Measurements from ENCODE around the gene ZNF679. TPM values are rescaled to one million over a fixed set of nuclear protein-coding genes. Genes with fewer than 3 reads are reported as not detected.

The ZNF679 gene
- total RNA-seq, 1 experiment from 2014 or later = not detected

DNA sequence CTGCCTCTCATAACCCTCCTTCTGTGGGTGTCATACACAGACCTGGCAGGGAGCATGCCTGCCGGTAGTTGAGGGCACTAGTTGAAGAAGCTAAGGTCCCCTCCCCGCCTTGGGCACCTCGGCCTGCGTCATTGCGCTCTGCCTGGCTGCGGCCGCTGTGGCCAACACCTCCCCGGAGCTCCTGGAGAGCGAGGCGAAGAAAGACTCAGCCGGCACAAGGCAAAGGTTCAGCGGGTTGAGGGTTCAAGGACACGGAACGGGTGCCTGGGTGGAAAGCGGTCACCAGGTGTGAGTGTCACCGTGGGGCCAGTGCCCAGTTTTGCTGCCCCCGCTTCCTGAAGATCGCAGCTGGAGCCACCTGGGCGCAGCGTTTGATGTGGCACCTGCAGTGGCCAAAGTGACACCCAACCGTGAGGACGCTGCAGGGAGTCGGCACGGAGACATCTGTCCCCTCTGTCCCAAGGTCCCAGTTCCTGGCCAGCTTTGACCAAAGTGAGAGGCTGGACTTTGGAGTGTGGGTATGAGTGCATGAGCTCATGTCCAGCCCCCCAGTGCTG, 36.0 kb upstream of the ZNF679 start:
- Mint-ChIP-seq H3K4me3 (no peak overlapping the region), H3K27me3 (ENCODE audit: low read depth) (no peaks in the 10 kb centered on the region; the same call in 1 of the 2 replicates), H3K9me3 (peaks cover 61% of the 10 kb centered on the region), H3K27ac (no peak overlapping the region), H3K4me1 (no peaks in the 10 kb centered on the region), H3K36me3 (peaks cover 50% of the 10 kb centered on the region)
- DNase-seq (ENCODE audit: low spot score) (no peak), ATAC-seq (no peak)
- ChIA-PET POLR2A (no interaction called here), CTCF (no interaction called here)
- TF ChIP-seq, protein P1, sequence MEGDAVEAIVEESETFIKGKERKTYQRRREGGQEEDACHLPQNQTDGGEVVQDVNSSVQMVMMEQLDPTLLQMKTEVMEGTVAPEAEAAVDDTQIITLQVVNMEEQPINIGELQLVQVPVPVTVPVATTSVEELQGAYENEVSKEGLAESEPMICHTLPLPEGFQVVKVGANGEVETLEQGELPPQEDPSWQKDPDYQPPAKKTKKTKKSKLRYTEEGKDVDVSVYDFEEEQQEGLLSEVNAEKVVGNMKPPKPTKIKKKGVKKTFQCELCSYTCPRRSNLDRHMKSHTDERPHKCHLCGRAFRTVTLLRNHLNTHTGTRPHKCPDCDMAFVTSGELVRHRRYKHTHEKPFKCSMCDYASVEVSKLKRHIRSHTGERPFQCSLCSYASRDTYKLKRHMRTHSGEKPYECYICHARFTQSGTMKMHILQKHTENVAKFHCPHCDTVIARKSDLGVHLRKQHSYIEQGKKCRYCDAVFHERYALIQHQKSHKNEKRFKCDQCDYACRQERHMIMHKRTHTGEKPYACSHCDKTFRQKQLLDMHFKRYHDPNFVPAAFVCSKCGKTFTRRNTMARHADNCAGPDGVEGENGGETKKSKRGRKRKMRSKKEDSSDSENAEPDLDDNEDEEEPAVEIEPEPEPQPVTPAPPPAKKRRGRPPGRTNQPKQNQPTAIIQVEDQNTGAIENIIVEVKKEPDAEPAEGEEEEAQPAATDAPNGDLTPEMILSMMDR (IDR thresholded peaks at IDR 0.05) = no peak
- TF ChIP-seq NFATC4 (CRISPR knock-in tag; IDR thresholded peaks at IDR 0.05) (no peak), SP1 (CRISPR knock-in tag; conservative IDR thresholded peaks at IDR 0.05) (no peak), JAZF1 (CRISPR knock-in tag; IDR thresholded peaks at IDR 0.05) (no peak), CBFB (CRISPR knock-in tag; IDR thresholded peaks at IDR 0.05; ENCODE audit: low read depth) (no peak), ZNF263 (CRISPR knock-in tag; IDR thresholded peaks at IDR 0.05; ENCODE audit: low read depth) (no peak), TEAD4 (CRISPR knock-in tag; IDR thresholded peaks at IDR 0.05) (no peak), OVOL2 (CRISPR knock-in tag; IDR thresholded peaks at IDR 0.05; ENCODE audit: borderline replicate concordance) (no peak), NR3C1 (CRISPR knock-in tag; conservative IDR thresholded peaks at IDR 0.05; ENCODE audit: low read depth) (no peak), PRRX2 (CRISPR knock-in tag; IDR thresholded peaks at IDR 0.05) (no peak), GTF2I (CRISPR knock-in tag; conservative IDR thresholded peaks at IDR 0.05) (no peak)
- TF ChIP-seq, protein P2, sequence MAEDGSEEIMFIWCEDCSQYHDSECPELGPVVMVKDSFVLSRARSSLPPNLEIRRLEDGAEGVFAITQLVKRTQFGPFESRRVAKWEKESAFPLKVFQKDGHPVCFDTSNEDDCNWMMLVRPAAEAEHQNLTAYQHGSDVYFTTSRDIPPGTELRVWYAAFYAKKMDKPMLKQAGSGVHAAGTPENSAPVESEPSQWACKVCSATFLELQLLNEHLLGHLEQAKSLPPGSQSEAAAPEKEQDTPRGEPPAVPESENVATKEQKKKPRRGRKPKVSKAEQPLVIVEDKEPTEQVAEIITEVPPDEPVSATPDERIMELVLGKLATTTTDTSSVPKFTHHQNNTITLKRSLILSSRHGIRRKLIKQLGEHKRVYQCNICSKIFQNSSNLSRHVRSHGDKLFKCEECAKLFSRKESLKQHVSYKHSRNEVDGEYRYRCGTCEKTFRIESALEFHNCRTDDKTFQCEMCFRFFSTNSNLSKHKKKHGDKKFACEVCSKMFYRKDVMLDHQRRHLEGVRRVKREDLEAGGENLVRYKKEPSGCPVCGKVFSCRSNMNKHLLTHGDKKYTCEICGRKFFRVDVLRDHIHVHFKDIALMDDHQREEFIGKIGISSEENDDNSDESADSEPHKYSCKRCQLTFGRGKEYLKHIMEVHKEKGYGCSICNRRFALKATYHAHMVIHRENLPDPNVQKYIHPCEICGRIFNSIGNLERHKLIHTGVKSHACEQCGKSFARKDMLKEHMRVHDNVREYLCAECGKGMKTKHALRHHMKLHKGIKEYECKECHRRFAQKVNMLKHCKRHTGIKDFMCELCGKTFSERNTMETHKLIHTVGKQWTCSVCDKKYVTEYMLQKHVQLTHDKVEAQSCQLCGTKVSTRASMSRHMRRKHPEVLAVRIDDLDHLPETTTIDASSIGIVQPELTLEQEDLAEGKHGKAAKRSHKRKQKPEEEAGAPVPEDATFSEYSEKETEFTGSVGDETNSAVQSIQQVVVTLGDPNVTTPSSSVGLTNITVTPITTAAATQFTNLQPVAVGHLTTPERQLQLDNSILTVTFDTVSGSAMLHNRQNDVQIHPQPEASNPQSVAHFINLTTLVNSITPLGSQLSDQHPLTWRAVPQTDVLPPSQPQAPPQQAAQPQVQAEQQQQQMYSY (CRISPR knock-in tag; IDR thresholded peaks at IDR 0.05) = no peak
- TF ChIP-seq, protein P3, sequence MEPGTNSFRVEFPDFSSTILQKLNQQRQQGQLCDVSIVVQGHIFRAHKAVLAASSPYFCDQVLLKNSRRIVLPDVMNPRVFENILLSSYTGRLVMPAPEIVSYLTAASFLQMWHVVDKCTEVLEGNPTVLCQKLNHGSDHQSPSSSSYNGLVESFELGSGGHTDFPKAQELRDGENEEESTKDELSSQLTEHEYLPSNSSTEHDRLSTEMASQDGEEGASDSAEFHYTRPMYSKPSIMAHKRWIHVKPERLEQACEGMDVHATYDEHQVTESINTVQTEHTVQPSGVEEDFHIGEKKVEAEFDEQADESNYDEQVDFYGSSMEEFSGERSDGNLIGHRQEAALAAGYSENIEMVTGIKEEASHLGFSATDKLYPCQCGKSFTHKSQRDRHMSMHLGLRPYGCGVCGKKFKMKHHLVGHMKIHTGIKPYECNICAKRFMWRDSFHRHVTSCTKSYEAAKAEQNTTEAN (CRISPR knock-in tag; IDR thresholded peaks at IDR 0.05) = no peak
- TF ChIP-seq, protein P4, sequence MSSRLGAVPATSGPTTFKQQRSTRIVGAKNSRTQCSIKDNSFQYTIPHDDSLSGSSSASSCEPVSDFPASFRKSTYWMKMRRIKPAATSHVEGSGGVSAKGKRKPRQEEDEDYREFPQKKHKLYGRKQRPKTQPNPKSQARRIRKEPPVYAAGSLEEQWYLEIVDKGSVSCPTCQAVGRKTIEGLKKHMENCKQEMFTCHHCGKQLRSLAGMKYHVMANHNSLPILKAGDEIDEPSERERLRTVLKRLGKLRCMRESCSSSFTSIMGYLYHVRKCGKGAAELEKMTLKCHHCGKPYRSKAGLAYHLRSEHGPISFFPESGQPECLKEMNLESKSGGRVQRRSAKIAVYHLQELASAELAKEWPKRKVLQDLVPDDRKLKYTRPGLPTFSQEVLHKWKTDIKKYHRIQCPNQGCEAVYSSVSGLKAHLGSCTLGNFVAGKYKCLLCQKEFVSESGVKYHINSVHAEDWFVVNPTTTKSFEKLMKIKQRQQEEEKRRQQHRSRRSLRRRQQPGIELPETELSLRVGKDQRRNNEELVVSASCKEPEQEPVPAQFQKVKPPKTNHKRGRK (CRISPR knock-in tag; IDR thresholded peaks at IDR 0.05; ENCODE audit: borderline replicate concordance) = no peak

DNA sequence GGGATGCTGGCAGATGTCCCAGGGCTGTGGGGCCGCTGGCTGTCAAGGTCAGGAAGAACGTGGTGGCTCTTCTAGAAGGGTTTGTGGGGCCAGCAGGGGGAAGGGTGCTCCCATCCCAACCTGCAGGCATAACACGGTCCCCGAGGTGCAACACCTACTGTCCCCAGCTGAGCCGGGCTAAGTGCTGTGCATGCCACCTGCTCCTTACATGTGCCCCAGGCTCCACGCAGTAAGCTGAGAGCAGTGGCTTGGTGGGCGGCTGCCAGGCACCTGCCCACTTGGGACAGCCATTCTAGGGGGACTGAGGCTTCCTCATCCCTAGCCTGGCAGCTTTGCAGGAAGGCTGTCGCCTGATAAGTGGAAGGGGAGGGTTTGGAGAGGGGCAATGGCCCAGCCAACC, 35.5 kb upstream of the ZNF679 start:
- Mint-ChIP-seq H3K27me3 (ENCODE audit: low read depth) (no peaks in the 10 kb centered on the region; the same call in 1 of the 2 replicates), H3K4me3 (no peak overlapping the region), H3K36me3 (peaks cover 48% of the 10 kb centered on the region), H3K9me3 (peaks cover 57% of the 10 kb centered on the region), H3K27ac (no peak overlapping the region), H3K4me1 (no peaks in the 10 kb centered on the region)
- no peak for DNase-seq (ENCODE audit: low spot score)
- POLR2A ChIA-PET = no interaction called here
- no peak for ATAC-seq
- CTCF ChIA-PET = no interaction called here
- TF ChIP-seq ZNF423 (CRISPR knock-in tag; IDR thresholded peaks at IDR 0.05) (no peak), ESRRA (CRISPR knock-in tag; IDR thresholded peaks at IDR 0.05; ENCODE audit: borderline replicate concordance) (no peak), EMX1 (CRISPR knock-in tag; IDR thresholded peaks at IDR 0.05) (no peak), SMAD3 (CRISPR knock-in tag; IDR thresholded peaks at IDR 0.05; ENCODE audit: borderline replicate concordance) (no peak), NR2C2 (CRISPR knock-in tag; IDR thresholded peaks at IDR 0.05) (no peak), ZNF396 (CRISPR knock-in tag; IDR thresholded peaks at IDR 0.05; ENCODE audit: borderline replicate concordance) (no peak), RORB (CRISPR knock-in tag; IDR thresholded peaks at IDR 0.05) (no peak)
- TF ChIP-seq, protein P5, sequence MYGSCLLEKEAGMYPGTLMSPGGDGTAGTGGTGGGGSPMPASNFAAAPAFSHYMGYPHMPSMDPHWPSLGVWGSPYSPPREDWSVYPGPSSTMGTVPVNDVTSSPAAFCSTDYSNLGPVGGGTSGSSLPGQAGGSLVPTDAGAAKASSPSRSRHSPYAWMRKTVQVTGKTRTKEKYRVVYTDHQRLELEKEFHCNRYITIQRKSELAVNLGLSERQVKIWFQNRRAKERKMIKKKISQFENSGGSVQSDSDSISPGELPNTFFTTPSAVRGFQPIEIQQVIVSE (CRISPR knock-in tag; IDR thresholded peaks at IDR 0.05; ENCODE audit: borderline replicate concordance) = no peak
- TF ChIP-seq, protein P6, sequence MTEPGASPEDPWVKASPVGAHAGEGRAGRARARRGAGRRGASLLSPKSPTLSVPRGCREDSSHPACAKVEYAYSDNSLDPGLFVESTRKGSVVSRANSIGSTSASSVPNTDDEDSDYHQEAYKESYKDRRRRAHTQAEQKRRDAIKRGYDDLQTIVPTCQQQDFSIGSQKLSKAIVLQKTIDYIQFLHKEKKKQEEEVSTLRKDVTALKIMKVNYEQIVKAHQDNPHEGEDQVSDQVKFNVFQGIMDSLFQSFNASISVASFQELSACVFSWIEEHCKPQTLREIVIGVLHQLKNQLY (CRISPR knock-in tag; IDR thresholded peaks at IDR 0.05) = no peak
- TF ChIP-seq, protein P7, sequence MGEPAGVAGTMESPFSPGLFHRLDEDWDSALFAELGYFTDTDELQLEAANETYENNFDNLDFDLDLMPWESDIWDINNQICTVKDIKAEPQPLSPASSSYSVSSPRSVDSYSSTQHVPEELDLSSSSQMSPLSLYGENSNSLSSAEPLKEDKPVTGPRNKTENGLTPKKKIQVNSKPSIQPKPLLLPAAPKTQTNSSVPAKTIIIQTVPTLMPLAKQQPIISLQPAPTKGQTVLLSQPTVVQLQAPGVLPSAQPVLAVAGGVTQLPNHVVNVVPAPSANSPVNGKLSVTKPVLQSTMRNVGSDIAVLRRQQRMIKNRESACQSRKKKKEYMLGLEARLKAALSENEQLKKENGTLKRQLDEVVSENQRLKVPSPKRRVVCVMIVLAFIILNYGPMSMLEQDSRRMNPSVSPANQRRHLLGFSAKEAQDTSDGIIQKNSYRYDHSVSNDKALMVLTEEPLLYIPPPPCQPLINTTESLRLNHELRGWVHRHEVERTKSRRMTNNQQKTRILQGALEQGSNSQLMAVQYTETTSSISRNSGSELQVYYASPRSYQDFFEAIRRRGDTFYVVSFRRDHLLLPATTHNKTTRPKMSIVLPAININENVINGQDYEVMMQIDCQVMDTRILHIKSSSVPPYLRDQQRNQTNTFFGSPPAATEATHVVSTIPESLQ (CRISPR knock-in tag; IDR thresholded peaks at IDR 0.05) = no peak
- TF ChIP-seq, protein P8, sequence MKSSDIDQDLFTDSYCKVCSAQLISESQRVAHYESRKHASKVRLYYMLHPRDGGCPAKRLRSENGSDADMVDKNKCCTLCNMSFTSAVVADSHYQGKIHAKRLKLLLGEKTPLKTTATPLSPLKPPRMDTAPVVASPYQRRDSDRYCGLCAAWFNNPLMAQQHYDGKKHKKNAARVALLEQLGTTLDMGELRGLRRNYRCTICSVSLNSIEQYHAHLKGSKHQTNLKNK (CRISPR knock-in tag; IDR thresholded peaks at IDR 0.05) = no peak

All from WTC11 (cell line).